Measurements from ENCODE around the gene EPHA3. TPM values are rescaled to one million over a fixed set of nuclear protein-coding genes. Genes with fewer than 3 reads are reported as not detected.

Gene EPHA3
- total RNA-seq, 1 donor from 2014 or later = 3.3 TPM

DNA sequence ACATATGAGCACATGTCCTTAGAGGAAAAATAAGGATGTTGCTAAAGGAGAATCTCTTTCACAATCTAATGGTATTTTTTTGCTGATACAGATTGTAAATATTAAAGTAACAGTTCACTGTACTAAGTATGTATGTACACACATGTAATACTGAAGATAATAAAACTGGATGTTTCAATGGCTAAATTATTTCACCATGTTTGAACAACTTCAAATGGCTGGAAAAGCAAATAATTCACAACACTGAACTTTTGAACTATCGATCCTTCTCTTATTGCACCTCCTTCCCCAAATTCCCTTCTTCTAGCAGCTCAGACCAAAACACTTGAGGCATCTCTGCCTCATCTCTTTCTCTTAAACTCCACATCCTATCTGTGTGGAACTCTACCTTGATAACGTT lies 149.5 kb downstream of the EPHA3 start:
- H3K4me1 ChIP-seq = no peaks in the 10 kb centered on the region
- TF ChIP-seq, protein P1, sequence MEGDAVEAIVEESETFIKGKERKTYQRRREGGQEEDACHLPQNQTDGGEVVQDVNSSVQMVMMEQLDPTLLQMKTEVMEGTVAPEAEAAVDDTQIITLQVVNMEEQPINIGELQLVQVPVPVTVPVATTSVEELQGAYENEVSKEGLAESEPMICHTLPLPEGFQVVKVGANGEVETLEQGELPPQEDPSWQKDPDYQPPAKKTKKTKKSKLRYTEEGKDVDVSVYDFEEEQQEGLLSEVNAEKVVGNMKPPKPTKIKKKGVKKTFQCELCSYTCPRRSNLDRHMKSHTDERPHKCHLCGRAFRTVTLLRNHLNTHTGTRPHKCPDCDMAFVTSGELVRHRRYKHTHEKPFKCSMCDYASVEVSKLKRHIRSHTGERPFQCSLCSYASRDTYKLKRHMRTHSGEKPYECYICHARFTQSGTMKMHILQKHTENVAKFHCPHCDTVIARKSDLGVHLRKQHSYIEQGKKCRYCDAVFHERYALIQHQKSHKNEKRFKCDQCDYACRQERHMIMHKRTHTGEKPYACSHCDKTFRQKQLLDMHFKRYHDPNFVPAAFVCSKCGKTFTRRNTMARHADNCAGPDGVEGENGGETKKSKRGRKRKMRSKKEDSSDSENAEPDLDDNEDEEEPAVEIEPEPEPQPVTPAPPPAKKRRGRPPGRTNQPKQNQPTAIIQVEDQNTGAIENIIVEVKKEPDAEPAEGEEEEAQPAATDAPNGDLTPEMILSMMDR (IDR thresholded peaks at IDR 0.05) = no peak
- H3K27me3 ChIP-seq = no peaks in the 10 kb centered on the region
- DNase-seq (ENCODE audit: low spot score in 2 of 2) = no peak
- no peaks in the 10 kb centered on the region for H3K9me3 ChIP-seq
- no peak overlapping the region for H3K4me3 ChIP-seq
- H3K27ac ChIP-seq = no peak overlapping the region
- intact Hi-C loops (cut with DNase I) = no loop called here
- no peaks in the 10 kb centered on the region for H3K36me3 ChIP-seq

DNA sequence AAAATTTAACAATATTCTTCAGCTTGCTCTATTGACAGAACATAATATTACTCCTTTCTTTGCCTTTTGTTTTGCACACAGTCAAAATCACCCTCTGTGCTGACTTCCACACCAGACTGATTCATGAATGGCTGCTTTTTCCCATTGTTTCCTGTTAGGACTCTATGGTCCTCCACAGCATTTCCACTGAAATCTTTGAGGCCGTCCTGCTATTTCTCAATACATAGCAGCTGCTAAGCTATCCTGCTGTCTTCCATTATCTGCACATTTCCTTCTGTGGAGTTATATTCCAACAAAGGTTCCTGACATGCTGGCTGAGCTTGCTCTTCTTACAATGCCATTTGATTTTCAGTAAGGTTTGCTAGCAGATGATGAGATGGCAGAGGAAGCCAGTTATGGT lies 153.3 kb downstream of the EPHA3 start:
- Histone ChIP-seq H3K4me3 (no peak overlapping the region), H3K4me1 (no peaks in the 10 kb centered on the region), H3K36me3 (no peaks in the 10 kb centered on the region), H3K27me3 (no peaks in the 10 kb centered on the region), H3K27ac (no peak overlapping the region), H3K9me3 (no peaks in the 10 kb centered on the region)
- no peak for DNase-seq (ENCODE audit: low spot score in 2 of 2)
- intact Hi-C loops (cut with DNase I) = no loop called here
- TF ChIP-seq, protein P1 (IDR thresholded peaks at IDR 0.05) = no peak

DNA sequence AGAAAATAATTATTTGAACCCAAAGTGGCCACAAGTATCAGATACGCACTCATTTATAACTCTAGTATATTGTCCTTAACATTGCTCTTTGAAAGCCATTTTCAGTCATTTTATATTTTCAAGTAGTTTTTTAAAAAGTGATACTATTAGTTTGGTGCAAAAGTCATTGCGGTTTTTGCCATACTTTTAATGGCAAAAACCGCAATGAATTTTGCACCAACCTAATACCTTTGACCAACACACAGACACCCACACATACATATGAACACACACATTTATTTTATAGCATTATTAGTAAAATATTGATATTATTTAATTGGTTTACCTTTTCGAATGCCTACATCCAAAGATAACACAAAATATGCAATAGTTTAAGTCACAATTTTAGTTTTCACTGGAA lies 154.3 kb downstream of the EPHA3 start:
- H3K27ac ChIP-seq = no peak overlapping the region

DNA sequence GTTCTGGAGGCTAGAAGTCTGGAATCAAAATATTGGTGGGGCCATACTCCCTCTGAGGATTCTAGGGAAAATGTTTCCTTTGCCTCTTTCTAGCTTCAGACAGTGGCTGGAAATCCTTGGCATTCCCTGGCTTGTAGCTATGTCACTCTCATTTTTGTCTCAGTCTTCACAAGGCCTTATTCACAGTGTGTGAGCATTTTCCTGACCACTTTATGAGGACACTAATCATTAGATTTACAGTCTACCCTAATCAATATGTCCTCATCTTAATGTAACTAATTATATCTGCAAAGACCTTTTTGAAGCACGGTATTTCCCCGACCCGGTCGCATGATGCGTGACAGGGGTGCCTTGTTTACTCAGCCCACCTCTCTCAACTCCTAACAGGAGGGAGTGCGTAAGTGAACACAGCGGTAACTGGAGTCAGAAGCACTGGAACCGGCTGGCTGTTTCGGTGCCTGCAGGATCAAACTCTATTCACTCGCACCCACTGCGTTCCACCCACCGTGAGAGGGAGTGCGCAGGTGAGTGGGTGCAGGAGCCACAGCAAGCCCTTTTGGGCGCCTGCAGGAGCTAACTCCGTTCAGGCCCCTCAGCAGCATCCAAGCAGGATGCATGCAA lies 155.0 kb downstream of the EPHA3 start:
- Histone ChIP-seq H3K4me1 (no peaks in the 10 kb centered on the region), H3K36me3 (no peaks in the 10 kb centered on the region), H3K27ac (no peak overlapping the region), H3K9me3 (no peaks in the 10 kb centered on the region), H3K27me3 (no peaks in the 10 kb centered on the region), H3K4me3 (no peak overlapping the region)
- intact Hi-C loops (cut with DNase I) = no loop called here
- TF ChIP-seq, protein P1 (IDR thresholded peaks at IDR 0.05) = no peak
- DNase-seq (ENCODE audit: low spot score in 2 of 2) = no peak

More for the DNA sequence above, 154.3 kb downstream of the EPHA3 start:
- Histone ChIP-seq H3K36me3 (no peaks in the 10 kb centered on the region), H3K27me3 (no peaks in the 10 kb centered on the region), H3K4me3 (no peak overlapping the region), H3K9me3 (no peaks in the 10 kb centered on the region), H3K4me1 (no peaks in the 10 kb centered on the region)
- no peak for DNase-seq (ENCODE audit: low spot score in 2 of 2)
- TF ChIP-seq, protein P1 (IDR thresholded peaks at IDR 0.05) = no peak
- intact Hi-C loops (cut with DNase I) = no loop called here

DNA sequence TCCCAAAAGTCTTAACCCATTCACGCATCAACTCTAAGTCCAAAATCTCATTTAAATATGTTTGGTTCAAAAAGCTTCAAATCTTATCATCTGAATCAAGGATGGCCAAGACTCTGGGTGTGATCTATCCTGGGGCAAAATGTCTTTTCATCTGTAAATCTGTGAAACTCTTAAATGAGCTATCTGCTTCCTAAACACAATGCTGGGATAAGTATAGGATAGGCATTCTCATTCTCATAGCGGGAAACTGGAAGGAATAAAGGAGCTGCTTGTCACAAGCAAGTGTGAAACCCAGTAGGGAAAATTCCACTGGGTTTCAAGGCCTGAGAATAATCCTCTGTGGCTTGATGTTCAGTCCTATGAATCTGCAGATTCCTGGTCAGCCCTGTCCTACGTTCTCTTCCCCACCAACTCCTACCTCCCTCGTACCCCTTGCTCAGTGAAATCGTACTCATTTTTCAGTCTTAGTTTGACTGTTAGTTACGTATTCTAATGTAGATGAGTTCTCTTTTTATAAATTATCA lies 156.7 kb downstream of the EPHA3 start:
- Histone ChIP-seq H3K9me3 (no peaks in the 10 kb centered on the region), H3K4me3 (no peak overlapping the region), H3K4me1 (no peaks in the 10 kb centered on the region), H3K27ac (no peak overlapping the region), H3K36me3 (no peaks in the 10 kb centered on the region), H3K27me3 (no peaks in the 10 kb centered on the region)
- DNase-seq (ENCODE audit: low spot score in 2 of 2) = no peak
- intact Hi-C loops (cut with DNase I) = no loop called here
- TF ChIP-seq, protein P1 (IDR thresholded peaks at IDR 0.05) = no peak

Data from ascending aorta (tissue), 2 donors.